Neural cell (in vitro differentiated cells): ENCODE measurements around the gene FOXK1. TPM values are rescaled to one million over a fixed set of nuclear protein-coding genes. Genes with fewer than 3 reads are reported as not detected.

Source experiments
- H2AFZ ChIP-seq: fragments of 200-600, 300-800 bp; sonication (generic), shearing (Covaris generic); 2 replicates; pipeline ENCODE4 v1.6.0; 2014; ENCODE audit warnings: low read depth, mild to moderate bottlenecking, antibody characterized with exemption, low read length, moderate library complexity
- H3F3A ChIP-seq: fragments of 200-600 bp; shearing (Covaris generic); 2 replicates; pipeline ENCODE4 v1.6.1; 2016; ENCODE audit warnings: mild to moderate bottlenecking, moderate library complexity, mixed read lengths, antibody characterized with exemption, low read length; ENCODE audit not compliant: insufficient read depth, poor library complexity, severe bottlenecking
- H3K27ac ChIP-seq: fragments of 200-600, 300-800 bp; sonication (generic), shearing (Covaris generic); 2 replicates; pipeline ENCODE4 v1.5.1; 2014; ENCODE audit warnings: mild to moderate bottlenecking, low read length, moderate library complexity
- H3K27me3 ChIP-seq: fragments of 300-800, 200-600 bp; sonication (generic), shearing (Covaris generic); 2 replicates; pipeline ENCODE4 v1.6.0; 2014; ENCODE audit warnings: mild to moderate bottlenecking, low read depth, low read length, moderate library complexity; ENCODE audit not compliant: insufficient read depth
- H3K36me3 ChIP-seq: fragments of 300-800, 200-600 bp; sonication (generic), shearing (Covaris generic); 2 replicates; pipeline ENCODE4 v1.5.1; 2014; ENCODE audit warnings: mild to moderate bottlenecking, antibody characterized with exemption, low read length, moderate library complexity; ENCODE audit not compliant: insufficient read depth
- H3K4me2 ChIP-seq: fragments of 300-800, 200-600 bp; sonication (generic), shearing (Covaris generic); 2 replicates; pipeline ENCODE4 v1.6.0; 2014; ENCODE audit warnings: mild to moderate bottlenecking, low read length
- H3K4me3 ChIP-seq: fragments of 300-800, 200-600 bp; sonication (generic), shearing (Covaris generic); 2 replicates; pipeline ENCODE4 v1.5.1; 2014; ENCODE audit warnings: mild to moderate bottlenecking, low read length, moderate library complexity
- H3K79me2 ChIP-seq: fragments of 200-600 bp; shearing (Covaris generic); replicated peaks from 2 replicates; pipeline ENCODE4 v1.6.0; 2014; ENCODE audit warnings: mild to moderate bottlenecking, low read length, moderate library complexity; ENCODE audit not compliant: insufficient read depth
- H3K9ac ChIP-seq: fragments of 300-800, 200-600 bp; sonication (generic), shearing (Covaris generic); 2 replicates; pipeline ENCODE4 v1.6.1; 2016; ENCODE audit warnings: mild to moderate bottlenecking, low read length, mixed read lengths
- H3K9me2 ChIP-seq: fragments of 200-600 bp; shearing (Covaris generic); 2 replicates; pipeline ENCODE4 v1.6.1; 2016; ENCODE audit warnings: mild to moderate bottlenecking, low read length, mixed read lengths; ENCODE audit not compliant: insufficient read depth
- H3K9me3 ChIP-seq: fragments of 200-600, 300-800 bp; sonication (generic), shearing (Covaris generic); 2 replicates; pipeline ENCODE4 v1.6.1; 2016; ENCODE audit warnings: mild to moderate bottlenecking, mixed run types, low read length, moderate library complexity, mixed read lengths
- H4K20me1 ChIP-seq: fragments of 200-600 bp; shearing (Covaris generic); 2 replicates; pipeline ENCODE4 v1.6.1; 2016; ENCODE audit warnings: mild to moderate bottlenecking, mixed run types; ENCODE audit not compliant: insufficient read depth
- EP300 ChIP-seq: fragments of 450-650 bp; conservative IDR thresholded peaks from 2 replicates; pipeline ENCODE4 v1.6.1; 2014; ENCODE audit warnings: antibody characterized with exemption, mild to moderate bottlenecking, moderate library complexity; ENCODE audit not compliant: poor library complexity, severe bottlenecking
- EZH2 ChIP-seq: fragments of 200-600, 300-800 bp; shearing (Covaris generic), sonication (generic); IDR thresholded peaks from 2 replicates; pipeline ENCODE4 v1.6.1; 2014; ENCODE audit warnings: antibody characterized with exemption, low read length, borderline replicate concordance, mild to moderate bottlenecking; ENCODE audit not compliant: insufficient read depth, poor library complexity, severe bottlenecking
- MXI1 ChIP-seq: fragments of 450-650 bp; conservative IDR thresholded peaks from 2 replicates; pipeline ENCODE4 v1.6.1; 2014; ENCODE audit warnings: antibody characterized with exemption, mild to moderate bottlenecking; ENCODE audit not compliant: poor library complexity, severe bottlenecking
- POLR2AphosphoS5 ChIP-seq: IDR thresholded peaks from 2 replicates; pipeline ENCODE4 v1.6.1; 2012
- RAD21 ChIP-seq: fragments of 450-650 bp; conservative IDR thresholded peaks from 2 replicates; pipeline ENCODE4 v1.6.1; 2014; ENCODE audit warnings: antibody characterized with exemption, mild to moderate bottlenecking, moderate library complexity
- SMC3 ChIP-seq: fragments of 450-650 bp; conservative IDR thresholded peaks from 2 replicates; pipeline ENCODE4 v1.6.1; 2014; ENCODE audit warnings: antibody characterized with exemption, mild to moderate bottlenecking, moderate library complexity; ENCODE audit not compliant: poor library complexity
- TAF1 ChIP-seq: IDR thresholded peaks from 2 replicates; pipeline ENCODE4 v1.6.1; 2012; ENCODE audit warnings: low read depth
- polyA plus RNA-seq: library from polyadenylated mRNA; depleted of rRNA; stranded (reverse); fragments of >200 nt; gene quantifications from 2 replicates; pipeline ENCODE4 v1.2.3, GENCODE V29; 2014
- TF ChIP-seq, protein P1 (sequence below): fragments of 450-650 bp; IDR thresholded peaks from 2 replicates; pipeline ENCODE4 v1.5.1; 2014; ENCODE audit warnings: antibody characterized with exemption, mild to moderate bottlenecking, moderate library complexity; ENCODE audit not compliant: poor library complexity, severe bottlenecking
- TF ChIP-seq, protein P2 (sequence below): IDR thresholded peaks from 2 replicates; pipeline ENCODE4 v1.6.1; 2012; ENCODE audit warnings: borderline replicate concordance

The FOXK1 gene
- polyA plus RNA-seq, 1 donor from 2014 or later, result 7.4 TPM

DNA sequence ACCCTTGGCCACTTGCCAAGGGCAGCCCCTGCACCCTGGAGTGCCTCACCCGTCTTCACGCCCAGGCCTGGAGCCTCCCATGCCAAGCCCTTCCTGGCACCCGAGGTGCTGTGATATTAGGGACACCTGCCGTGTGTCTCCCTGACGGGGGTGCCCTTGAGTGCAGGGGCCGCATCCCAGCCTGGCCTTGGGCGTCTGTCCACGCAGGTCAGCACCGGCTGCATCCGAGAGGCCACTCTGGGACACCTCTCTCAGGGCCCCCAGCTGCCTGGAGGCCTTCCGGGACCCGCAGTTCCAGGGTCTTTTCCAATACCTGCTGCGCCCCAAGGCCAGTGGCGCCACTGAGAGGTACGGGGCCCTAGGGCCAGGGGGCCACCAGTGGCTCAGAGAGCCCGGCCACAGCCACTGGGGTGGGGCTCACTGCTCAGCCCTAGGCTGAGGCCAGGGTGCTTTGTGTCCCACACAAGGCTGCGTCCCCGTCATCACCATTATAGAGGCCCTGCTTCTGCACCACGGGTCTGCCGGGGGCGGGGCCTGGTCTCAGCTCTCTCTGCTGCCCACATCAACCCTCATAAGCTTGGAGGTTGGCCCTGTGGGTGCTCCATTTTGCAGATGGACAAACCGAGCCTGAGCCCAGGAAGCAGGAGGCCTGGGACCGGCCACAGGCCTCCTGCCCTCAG lies 106.0 kb downstream of the FOXK1 start:
- Histone ChIP-seq H3K79me2 (no peaks in the 10 kb centered on the region), H2AFZ (no peak overlapping the region), H3K9ac (no peak overlapping the region), H3F3A (no peaks in the 10 kb centered on the region), H3K27ac (no peak overlapping the region), H3K36me3 (no peaks in the 10 kb centered on the region), H3K4me3 (no peak overlapping the region), H3K9me2 (no peaks in the 10 kb centered on the region), H3K27me3 (no peaks in the 10 kb centered on the region), H3K9me3 (no peaks in the 10 kb centered on the region), H3K4me2 (no peak overlapping the region), H4K20me1 (no peaks in the 10 kb centered on the region)
- TF ChIP-seq, protein P1, sequence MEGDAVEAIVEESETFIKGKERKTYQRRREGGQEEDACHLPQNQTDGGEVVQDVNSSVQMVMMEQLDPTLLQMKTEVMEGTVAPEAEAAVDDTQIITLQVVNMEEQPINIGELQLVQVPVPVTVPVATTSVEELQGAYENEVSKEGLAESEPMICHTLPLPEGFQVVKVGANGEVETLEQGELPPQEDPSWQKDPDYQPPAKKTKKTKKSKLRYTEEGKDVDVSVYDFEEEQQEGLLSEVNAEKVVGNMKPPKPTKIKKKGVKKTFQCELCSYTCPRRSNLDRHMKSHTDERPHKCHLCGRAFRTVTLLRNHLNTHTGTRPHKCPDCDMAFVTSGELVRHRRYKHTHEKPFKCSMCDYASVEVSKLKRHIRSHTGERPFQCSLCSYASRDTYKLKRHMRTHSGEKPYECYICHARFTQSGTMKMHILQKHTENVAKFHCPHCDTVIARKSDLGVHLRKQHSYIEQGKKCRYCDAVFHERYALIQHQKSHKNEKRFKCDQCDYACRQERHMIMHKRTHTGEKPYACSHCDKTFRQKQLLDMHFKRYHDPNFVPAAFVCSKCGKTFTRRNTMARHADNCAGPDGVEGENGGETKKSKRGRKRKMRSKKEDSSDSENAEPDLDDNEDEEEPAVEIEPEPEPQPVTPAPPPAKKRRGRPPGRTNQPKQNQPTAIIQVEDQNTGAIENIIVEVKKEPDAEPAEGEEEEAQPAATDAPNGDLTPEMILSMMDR, result no peak
- TF ChIP-seq EP300, result no peak
- TF ChIP-seq, protein P2, sequence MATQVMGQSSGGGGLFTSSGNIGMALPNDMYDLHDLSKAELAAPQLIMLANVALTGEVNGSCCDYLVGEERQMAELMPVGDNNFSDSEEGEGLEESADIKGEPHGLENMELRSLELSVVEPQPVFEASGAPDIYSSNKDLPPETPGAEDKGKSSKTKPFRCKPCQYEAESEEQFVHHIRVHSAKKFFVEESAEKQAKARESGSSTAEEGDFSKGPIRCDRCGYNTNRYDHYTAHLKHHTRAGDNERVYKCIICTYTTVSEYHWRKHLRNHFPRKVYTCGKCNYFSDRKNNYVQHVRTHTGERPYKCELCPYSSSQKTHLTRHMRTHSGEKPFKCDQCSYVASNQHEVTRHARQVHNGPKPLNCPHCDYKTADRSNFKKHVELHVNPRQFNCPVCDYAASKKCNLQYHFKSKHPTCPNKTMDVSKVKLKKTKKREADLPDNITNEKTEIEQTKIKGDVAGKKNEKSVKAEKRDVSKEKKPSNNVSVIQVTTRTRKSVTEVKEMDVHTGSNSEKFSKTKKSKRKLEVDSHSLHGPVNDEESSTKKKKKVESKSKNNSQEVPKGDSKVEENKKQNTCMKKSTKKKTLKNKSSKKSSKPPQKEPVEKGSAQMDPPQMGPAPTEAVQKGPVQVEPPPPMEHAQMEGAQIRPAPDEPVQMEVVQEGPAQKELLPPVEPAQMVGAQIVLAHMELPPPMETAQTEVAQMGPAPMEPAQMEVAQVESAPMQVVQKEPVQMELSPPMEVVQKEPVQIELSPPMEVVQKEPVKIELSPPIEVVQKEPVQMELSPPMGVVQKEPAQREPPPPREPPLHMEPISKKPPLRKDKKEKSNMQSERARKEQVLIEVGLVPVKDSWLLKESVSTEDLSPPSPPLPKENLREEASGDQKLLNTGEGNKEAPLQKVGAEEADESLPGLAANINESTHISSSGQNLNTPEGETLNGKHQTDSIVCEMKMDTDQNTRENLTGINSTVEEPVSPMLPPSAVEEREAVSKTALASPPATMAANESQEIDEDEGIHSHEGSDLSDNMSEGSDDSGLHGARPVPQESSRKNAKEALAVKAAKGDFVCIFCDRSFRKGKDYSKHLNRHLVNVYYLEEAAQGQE, result no peak
- no peak for TF ChIP-seq TAF1
- TF ChIP-seq MXI1, result no peak
- no peak for TF ChIP-seq POLR2AphosphoS5
- no peak for TF ChIP-seq EZH2
- no peak for TF ChIP-seq RAD21
- TF ChIP-seq SMC3, result no peak

DNA sequence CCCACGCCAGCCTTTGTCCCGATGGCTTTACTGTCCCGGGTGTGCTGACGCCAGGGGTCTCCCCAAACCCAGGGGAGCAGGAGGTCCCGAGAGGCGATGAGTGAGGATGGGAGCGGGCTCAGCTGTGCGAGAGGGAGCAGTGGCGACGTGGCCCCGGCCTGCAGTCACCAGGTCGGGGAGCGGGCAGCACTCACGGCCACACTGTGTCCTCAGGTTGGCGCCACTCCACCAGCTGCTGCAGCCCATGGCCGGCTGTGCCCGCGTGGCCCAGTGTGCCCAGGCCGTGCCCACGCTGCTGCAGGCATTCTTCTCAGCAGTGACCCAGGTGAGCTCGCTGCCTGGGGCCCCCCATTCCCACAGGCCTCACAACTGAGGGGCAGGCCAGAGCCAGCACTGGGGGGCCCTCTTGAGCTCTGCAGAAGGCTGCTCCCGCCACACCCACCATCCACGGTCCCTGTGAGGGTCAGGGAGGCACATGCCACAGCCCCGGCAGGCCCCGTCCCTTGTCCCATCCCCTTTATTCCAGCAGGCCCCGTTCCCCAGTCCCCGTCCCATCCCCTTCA lies 106.6 kb downstream of the FOXK1 start:
- no peak overlapping the region for H2AFZ ChIP-seq
- H3K4me2 ChIP-seq, result no peak overlapping the region
- TF ChIP-seq, protein P2, result no peak
- TF ChIP-seq POLR2AphosphoS5, result no peak
- TF ChIP-seq SMC3, result no peak
- TF ChIP-seq RAD21, result no peak
- no peak for TF ChIP-seq MXI1
- no peak for TF ChIP-seq EZH2
- TF ChIP-seq EP300, result no peak
- TF ChIP-seq TAF1, result no peak
- TF ChIP-seq, protein P1, result no peak
- no peak overlapping the region for H3K9ac ChIP-seq
- H3F3A ChIP-seq, result no peaks in the 10 kb centered on the region
- H3K27me3 ChIP-seq, result no peaks in the 10 kb centered on the region
- no peaks in the 10 kb centered on the region for H3K36me3 ChIP-seq
- H3K4me3 ChIP-seq, result no peak overlapping the region
- no peaks in the 10 kb centered on the region for H3K9me2 ChIP-seq
- no peaks in the 10 kb centered on the region for H4K20me1 ChIP-seq
- no peak overlapping the region for H3K27ac ChIP-seq
- H3K9me3 ChIP-seq, result no peaks in the 10 kb centered on the region
- no peaks in the 10 kb centered on the region for H3K79me2 ChIP-seq
